Stimulated activated CD4-positive, alpha-beta T cell treated with anti-CD3 and anti-CD28 coated beads, TNF-alpha, amount 100 ng/mL, for 4 hours (primary cell): ENCODE results near the gene P3R3URF.

Source experiments
- DNase-seq, 3 experiments: peaks; one replicate each; pipeline ENCODE4 v3.0.0-alpha.2; 2020; ENCODE audit warnings: low read depth in 3 of 3

Gene P3R3URF

DNA sequence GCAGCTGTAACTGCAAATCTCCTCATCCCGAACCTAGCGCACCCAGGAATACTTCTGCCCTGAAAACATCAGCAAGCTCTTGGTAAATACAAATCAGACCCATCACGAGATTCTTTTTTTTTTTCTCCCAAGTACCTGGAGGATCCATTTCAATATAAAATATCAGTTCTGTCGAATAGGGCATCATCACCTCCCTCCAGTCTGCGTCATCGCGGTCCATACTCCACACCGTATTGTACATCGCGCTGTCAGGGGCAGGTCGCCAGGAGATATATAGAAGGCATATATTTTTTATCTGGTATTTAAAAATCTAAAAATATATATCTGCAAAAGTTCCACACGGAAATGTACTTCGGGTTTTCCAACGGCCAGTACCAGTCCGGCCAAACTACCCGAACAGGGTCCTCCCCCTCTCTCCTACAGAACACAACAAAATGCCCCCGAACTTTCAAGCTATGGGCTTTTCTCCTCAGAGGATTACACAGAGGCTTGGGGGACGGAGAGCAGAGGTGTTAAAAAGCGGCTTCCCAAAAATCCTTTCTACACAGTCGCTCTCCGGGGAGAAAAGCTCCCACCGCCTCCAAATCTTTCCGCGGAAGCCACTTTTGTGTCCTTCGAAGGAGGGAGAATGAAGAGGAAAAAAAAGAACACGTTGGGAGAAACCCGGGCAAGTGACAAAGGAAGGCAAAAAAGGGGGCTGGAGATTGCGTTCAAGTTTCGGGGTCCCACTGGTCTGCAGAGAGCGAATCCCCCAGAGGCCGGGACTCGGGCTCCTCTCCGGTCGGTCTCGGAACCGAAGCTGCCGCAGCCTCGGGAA is 44.4 kb downstream of the P3R3URF start:
- DNase-seq: peak in 2 of 3 experiments; percentile 1 to 9

GRCh38 chr1:46131093-46131492 is 45.2 kb downstream of the P3R3URF start:
- no peak for DNase-seq

- no peak for DNase-seq
Measured at GRCh38 chr1:46130606-46131005, 45.7 kb downstream of the P3R3URF start.

DNA sequence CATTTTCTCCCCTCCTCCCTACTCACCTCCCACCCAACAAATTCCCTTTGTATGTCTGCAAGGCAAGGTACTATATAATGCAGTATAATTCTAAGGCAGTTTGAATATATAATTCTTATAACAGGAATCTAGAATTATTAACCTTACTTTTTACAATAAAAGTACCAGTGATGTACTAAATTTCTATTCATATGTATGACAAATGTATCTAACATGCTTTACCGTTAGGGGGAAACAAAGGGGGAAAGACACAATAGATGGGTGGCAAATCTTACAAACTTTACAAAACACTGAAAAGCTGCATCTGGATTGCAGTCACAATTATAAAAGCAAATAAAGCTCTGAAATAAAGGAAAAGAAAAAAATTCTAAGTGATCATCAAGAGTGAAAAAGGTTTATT is 46.2 kb downstream of the P3R3URF start:
- DNase-seq: no peak

GRCh38 chr1:46128344-46128743 is 47.9 kb downstream of the P3R3URF start:
- no peak for DNase-seq
